GM19043 (cell line): ENCODE results near the gene GIGYF2.
"Not testable (repeated sequence)": the region's sequence is repeated elsewhere in the genome, so short reads cannot be mapped to it uniquely, and the experiment has no call there.

Source experiments
- ATAC-seq: cut with Tn5 transposase; IDR thresholded peaks from one replicate; pipeline ENCODE4 v1.9.1; 2021; ENCODE audit warnings: low read depth; ENCODE audit not compliant: unreplicated experiment

GIGYF2 gene

DNA sequence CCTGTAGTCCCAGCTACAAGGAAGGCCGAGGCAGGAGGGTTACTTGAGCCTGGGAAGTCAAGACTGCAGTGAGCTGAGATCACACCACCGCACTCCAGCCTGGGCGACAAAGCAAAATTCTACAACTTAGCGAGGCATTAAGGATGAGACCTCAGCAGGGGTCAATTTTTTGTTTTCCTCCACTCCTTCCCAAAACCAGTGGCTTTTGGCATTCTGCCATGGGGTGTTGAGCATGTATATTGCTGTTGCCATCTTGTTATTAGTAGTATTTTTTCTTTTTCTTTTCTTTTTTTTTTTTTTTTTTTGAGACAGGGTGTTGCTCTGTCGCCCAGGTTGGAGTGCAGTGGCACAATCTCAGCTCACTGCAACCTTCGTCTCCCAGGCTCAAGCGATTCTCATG, 8.9 kb upstream of the GIGYF2 start:
- no peak for ATAC-seq

DNA sequence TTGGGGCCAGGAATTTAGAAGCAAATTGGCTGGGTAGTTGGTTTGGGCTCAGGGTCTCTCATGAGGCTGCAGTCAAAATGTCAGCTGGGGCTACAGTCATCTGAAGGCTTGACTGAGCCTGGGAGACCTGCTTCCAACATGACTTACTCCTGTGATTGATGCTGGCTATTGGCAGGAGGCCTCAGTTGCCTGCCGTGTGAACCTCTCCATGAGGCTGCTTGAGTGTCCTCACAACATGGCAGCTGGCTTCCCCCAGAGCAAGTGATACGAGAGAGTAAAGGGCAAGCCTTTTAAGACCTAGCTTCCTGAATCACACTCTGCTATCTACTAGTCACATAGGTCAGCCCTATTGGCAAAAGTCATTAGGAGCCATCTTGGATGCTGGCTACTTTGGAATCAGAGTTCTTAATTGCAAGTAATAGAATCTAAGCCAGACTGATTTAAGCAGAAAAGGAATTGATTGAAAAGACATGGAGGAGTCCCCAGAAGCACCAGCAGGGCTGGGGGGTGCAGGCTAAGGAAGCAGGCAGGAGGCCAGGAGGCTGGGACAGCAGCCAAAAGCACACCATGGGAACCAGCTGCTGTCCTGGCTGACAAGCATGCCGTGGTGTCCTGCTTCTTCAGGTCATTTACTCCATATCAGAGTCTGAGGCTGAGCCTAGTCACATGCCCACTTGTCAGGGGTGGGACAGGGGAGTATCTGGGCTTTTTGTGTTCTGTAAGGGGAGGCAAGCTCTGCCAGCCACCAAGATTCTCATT, 7.8 kb upstream of the GIGYF2 start:
- ATAC-seq: no peak

DNA sequence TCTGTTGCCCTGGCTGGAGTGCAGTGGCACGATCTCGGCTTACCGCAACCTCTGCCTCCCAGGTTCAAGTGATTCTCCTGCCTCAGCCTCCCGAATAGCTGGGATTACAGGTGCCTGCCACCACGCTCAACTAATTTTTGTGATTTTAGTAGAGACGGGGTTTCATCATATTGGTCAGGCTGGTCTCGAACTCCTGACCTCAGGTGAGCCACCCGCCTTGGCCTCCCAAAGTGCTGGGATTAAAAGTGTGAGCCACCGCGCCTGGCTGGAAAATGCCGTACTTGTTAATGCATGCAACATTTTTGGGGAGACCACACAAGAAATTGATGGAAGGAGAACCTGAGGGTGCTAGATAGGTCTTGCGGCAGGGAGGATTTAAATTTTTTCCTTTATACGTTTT, 6.0 kb upstream of the GIGYF2 start:
- not testable (repeated sequence) for ATAC-seq

DNA sequence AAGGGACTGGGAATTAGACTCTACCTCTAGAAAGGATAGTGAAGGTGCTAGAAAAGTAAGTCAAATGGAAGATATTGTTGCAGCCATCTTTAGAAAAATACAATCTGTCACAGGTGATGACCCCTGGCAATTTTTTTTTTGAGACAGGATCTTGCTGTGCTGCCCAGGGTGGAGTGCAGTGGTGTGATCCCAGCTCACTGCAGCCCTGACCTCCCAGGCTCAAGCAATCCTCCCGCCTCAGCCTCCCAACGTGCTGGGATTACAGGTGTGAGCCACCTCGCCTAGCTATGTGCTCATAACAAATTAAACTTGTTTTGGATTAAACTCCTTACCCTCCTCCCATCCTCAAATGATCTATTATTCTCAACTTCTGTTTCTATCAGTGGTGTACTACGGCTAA, 3.8 kb upstream of the GIGYF2 start:
- ATAC-seq: no peak

DNA sequence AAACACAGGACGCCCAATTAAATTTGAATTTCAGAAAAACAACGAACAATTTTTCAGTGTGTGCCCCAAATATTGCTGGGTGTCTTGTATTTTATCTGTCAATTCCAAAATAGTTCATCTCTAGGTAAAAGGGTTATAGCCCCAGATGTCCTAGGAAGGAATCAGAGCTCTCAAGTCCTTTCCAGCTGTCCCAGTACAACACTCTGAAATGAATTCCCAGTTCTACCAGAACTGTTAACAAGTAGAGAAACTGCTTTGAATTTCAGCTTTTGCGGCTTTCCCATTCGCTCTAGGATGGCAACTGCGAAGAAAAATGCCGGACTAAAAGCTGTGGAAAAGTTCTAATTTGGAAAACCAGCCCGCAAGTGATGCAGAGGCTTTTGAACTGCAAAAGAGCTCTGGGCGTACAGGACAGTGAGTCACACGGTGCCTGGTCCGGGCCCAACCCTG, 497 bp upstream of the GIGYF2 start:
- no peak for ATAC-seq

DNA sequence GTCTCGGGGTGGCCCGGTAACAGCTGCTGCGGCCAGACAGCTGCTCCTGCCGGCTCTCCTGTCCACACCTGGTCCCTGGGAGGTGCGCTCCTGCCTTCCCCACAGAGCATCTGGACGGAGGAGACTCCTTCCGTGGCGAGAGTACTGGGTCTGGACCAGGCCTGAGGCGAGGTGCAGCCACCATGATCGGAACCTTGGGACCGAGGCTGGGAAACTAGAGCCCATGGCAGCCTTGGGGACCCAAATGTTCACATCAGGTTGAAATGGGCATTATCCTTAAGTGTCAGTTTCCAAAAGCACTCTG, 628 bp downstream of the GIGYF2 start:
- ATAC-seq: no peak

DNA sequence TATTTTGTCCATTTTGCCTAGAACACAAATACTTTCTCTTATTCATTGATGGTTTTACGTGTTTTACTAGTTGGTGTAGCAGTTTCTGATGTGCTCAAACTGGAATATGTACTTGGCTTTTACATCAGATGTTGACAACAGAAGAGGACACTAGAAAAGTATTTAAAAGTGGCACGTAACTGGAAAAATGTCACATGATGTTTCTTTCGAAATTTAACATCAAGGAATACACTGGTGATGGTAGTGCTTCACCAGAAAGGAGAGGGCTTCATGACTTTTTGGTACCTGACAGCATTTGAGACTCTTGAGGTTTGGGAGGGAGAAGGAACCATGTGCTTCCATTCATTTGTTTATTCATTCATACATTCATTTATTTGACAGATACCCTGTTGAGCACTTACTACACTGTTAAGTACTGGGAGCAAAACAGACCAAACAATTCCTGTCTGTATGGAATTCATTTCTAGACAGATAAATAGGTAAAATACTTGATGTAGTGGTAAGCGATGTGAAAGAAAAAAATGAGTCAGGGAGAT, 1.5 kb downstream of the GIGYF2 start:
- no peak for ATAC-seq

DNA sequence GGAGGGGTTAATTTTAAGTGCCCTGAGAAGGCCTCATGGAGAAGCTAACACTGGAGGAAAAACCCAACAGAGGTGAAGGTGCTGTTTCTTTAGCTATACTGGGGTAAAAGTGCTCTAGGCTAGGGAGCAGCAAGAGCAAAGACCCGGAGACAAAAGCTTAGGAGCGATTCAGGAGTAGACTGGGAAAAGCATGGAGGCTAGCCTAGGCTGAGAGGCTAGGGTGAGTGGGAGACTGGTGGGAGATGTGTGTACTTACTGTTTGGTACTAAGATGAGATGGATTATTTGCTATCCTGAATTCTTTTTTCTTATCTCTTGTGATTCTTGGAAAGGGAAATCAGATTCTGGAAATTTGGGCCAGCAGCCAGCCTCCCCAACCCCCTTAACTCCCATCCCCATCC, 2.0 kb downstream of the GIGYF2 start:
- no peak for ATAC-seq

DNA sequence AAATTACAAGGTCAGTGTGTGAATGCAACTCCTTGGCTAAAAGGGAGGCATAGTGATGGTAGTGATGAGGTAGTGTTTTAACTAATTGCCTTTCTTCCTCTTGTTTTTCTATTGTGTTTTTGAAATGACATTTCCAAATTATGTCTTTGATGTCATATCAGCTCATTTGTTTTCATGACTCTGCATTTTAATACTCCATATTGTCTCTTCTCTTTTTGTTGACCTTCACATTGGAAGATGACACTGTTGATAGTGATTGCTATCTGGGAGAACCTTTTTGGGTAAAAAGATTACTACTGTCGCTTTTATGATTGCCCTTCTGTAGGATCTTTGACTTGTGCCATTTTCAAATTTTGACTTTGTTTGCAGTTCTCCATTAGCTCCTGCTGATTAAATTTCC, 3.0 kb downstream of the GIGYF2 start:
- no peak for ATAC-seq

DNA sequence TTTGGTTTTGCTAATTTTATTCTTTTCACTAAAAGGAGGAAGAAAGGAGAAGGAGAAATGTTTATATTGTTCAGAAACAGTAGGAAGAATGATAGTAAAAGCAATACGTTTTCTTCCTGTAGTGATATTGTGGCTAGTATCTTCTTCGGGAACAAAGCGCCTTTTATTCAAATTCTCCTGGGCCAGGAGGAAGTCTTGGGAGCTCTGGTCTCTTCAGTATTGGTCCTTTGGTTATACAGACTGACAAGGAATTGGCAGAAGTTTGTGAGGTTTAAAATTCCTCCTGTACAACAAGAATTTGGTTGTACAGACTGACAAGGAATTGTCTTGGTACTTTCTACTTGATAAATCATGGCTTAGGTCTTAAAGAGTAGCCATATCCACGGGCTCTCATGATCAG, 9.9 kb downstream of the GIGYF2 start:
- no peak for ATAC-seq

DNA sequence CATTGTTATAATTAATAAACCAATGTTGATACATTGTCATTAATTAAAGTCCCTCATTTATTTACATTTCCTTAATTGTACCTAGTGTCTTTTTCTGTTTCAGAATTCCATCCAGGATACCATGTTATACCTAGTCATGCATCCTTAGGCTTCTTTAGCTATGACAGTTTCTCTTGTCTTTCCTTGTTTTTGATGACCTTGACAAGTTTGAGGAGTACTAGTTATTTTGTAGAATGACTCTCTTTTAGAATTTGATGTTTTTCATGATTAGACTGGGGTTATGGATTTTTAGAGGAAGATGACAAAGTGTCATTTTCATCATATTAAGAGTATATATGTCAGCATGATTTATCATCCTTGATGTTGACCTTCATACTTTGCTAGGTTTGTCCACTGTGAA, 16.4 kb downstream of the GIGYF2 start:
- no peak for ATAC-seq

DNA sequence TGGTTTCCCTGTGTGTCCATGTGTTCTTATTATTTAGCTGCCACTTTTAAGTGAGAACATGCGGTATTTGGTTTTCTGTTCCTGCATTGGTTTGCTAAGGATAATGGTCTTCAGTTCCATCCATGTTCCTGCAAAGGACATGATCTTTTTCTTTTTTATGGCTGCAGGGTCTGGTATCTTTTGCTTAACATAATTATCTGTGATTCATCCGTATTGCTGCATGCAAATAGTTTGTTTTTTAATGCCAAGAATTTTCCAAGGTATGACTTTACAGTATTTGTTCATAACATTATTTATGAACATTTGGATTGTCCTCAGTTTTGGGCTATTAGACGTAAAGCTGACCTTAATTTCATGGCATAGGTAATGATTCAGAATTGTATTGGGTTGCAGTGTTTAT, 17.8 kb downstream of the GIGYF2 start:
- no peak for ATAC-seq

DNA sequence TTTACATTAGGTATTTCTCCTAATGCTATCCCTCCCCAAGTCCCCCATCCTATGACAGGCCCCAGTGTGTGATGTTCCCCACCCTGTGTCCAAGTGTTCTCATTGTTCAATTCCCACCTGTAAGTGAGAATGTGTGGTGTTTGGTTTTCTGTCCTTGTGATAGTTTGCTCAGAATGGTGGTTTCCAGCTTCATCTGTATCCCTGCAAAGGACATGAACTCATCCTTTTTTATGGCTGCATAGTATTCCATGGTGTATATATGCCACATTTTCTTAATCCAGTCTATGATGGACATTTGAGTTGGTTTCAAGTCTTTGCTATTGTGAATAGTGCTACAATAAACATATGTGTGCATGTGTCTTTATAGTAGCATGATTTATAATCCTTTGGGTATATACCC, 22.9 kb downstream of the GIGYF2 start:
- ATAC-seq: not testable (repeated sequence)

DNA sequence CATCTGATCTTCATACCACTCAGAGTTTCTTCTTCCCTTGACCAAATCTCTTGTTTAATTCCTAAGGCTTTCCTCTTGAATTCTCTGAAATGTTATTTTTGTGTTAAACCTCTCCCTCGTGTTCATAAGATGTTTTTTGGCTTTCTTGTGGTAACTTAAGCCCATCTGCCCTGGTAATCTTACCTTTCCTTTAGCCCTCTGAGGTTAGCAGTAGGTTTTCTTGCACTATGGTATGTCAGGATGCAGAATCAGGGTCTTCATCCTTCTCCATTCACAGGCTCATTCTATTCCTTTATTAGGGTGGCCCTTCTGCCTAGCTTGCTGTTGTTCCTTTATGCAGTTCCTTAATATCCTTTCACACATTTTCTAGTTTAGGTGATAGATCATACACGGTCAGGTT, 24.1 kb downstream of the GIGYF2 start:
- ATAC-seq: no peak

DNA sequence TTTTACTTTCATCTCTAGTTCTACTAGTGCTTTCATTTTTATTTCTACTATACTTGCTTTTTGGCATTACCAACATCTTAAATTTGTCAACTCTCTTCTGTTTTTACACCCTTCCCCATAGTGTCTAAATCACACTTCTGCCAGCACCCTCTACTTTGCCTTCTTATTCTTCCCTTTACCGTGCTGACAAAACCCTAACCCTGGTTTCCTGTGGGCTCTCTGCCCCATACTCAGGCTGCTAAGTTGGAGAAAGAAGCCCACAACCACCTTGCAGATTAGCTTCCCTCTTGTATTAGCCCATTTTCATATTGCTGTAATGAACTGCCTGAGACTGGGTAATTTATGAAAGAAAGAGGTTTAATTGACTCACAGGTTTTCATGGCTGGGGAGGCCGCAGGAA, 24.8 kb downstream of the GIGYF2 start:
- no peak for ATAC-seq

DNA sequence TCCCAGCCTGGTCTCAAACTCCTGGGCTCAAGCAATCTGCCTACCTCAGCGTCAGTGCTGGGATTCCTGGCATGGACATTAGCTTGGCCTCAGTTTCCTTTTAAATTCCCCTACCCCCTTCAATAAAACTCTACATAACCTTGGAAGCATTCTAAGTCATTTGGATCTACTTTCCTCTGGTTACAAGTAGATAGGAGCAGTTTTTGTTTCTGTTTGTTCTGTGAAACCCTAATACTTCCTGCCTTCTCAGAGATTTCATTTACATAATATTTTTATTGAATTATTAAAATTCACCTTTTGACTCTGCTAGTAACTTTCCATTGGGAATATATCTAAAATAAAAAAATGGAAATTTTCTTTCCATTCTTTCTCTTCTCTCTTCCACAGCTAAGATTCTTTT, 25.9 kb downstream of the GIGYF2 start:
- ATAC-seq: no peak

DNA sequence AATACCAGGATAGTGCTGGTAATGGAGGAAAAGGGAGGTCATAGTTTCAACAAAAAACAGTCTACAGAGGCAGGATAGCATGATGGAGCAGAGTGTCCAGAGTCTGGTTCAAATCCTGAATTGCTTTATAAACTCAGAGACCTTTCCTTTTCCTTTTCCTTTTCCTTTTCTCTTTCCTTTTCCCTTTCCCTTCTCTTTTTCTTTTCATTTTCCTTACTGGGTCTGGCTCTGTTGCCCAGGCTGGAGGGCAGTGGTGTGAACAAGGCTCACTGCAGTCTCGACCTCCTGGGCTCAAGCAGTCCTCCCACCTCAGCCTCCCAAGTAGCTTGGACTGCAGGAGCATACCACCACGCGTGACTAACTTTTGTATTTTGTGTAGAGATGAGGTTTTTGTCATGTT, 31.7 kb downstream of the GIGYF2 start:
- no peak for ATAC-seq

DNA sequence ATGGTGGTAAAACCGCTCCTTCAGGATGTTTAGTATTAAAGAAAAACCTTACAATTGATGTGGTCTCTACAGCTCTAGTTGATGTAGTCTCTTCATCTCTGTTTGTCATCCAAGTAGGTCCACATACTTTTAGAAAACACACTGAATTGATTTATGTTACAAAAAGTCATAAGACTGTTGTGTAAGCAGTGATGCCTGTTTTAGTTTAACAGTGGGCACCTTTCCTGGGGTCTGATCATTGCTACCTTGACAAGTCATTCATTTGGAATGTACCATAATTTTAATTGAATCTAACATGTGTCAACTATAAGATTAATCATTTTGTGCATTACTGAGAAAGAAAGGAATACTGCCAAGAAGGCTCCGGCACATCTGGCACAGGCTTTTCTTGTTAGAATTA, 34.3 kb downstream of the GIGYF2 start:
- no peak for ATAC-seq

DNA sequence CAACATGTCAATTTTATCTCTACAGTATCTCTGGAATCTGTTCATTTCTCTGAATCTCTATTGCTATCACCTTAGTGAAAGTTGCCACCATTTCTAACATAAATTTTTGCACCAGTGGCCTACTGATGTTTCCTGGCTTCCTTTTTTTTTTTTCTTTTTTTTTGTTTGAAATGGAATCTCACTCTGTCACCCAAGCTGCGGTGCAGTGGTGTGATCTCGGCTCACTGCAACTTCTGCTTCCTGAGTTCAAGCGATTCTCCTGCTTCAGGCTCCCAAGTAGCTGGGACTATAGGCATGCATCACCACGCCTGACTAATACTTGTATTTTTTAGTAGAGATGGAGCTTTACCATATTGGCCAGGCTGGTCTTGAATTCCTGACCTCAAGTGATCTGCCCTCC, 44.2 kb downstream of the GIGYF2 start:
- no peak for ATAC-seq

DNA sequence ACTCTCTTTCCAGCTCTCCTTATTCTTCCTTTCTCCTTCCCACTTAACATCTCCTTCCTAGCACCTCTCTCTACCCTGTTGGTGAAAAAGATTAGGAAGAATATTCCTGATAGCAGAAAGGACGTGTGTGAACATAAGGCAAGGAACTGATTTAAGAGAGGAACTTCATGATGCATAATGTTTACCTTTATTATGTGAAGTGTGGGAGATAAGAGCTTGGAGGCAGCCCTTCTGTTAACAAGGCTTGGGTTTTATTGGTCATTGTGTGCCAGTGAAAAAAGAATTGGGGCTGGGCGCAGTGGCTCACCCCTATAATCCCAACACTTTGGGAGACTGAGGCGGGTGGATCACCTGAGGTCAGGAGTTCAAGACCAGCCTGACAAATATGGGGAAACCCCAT, 44.8 kb downstream of the GIGYF2 start:
- no peak for ATAC-seq

DNA sequence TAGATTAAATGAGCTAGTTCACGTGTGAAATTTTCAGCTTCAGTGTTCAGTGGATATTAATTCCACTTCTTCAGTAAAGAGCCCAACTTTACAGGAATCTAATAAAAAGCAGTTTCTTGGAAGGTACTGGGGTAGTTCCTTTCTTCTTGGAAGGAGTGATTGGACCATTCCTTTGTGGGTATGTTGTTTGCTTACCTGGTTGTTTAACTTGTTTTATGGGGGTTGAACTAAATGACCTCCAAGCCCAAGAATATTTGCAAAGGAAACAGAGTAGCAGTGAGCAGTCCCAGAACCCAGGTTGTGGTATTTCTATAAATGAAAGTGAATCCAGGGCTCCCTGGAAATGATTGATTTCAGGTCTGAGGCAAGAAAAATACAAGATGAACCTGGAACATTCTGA, 47.8 kb downstream of the GIGYF2 start:
- no peak for ATAC-seq

DNA sequence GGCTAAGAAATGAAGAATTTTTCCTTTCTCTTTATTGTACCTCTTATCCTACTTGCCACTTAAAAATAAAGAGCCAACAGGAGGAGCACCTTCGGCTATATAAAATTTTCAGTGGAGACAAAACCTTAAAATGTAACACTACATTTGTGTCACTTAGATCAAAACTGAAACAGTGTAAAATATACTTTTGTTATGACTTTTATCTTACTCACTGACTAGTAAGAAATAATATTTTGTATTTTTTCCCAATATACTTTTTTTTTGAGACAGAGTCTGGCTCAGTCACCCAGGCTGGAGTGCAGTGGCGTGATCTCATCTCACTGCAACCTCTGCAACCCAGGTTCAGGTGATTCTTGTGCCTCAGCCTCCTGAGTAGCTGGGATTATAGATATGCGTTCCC, 50.9 kb downstream of the GIGYF2 start:
- no peak for ATAC-seq

DNA sequence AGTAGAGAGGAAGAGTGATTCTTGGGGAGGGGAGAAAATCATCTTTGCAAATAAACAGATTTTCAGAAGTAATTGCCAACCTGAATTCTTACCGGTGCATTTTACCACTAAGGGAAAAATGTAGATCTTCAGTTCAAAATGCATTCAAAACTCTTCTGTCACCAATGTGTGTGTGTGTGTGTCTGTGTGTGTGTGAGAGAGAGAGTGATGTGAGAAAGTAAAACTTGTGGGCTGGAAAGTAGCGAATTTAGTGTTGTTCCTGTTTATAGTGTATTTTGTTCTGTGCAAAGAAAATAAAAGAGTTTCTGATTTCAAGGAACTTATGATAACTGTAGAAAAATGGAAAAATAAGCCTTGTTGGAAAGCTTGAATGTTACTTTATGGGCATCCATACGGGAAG, 52.2 kb downstream of the GIGYF2 start:
- ATAC-seq: no peak
